Measurements from ENCODE around the gene DSG4.

DSG4 gene

DNA sequence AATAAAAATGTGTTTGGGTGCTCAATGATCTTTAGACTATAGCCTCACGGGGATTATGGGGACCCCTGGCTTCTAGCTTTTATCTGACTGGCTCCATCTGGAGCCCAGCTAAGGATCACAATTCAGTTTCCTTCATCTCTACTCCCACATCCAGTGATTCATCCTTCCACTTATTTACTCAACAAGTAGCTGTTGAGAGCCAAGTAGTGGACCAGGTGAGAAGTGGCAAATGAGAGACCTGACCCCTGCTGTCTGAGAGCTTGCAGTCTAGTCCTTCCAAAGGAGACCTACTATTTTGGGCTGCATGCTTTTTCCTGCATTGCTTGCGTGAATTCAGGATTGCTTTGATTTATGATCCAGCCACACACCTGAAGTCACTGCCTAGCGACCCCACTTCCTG lies 60.2 kb downstream of the DSG4 start:
- Histone ChIP-seq H3K9me3 (ENCODE audit: control insufficient read depth, insufficient read depth, low read length) (no peaks in the 10 kb centered on the region), H3K27me3 (ENCODE audit: control insufficient read depth, low read length) (no peaks in the 10 kb centered on the region), H3K4me1 (ENCODE audit: control insufficient read depth, low read length) (no peaks in the 10 kb centered on the region), H3K79me2 (ENCODE audit: control insufficient read depth, low read length) (no peaks in the 10 kb centered on the region), H3K27ac (ENCODE audit: low read depth, low read length) (no peak overlapping the region), H3F3A (ENCODE audit: control insufficient read depth, insufficient read depth) (no peaks in the 10 kb centered on the region), H3K4me3 (ENCODE audit: low read length) (no peak overlapping the region), H3K4me2 (ENCODE audit: low read length) (no peak overlapping the region), H3K36me3 (ENCODE audit: control insufficient read depth, low read length) (no peaks in the 10 kb centered on the region), H4K20me1 (ENCODE audit: control insufficient read depth, insufficient read depth, low read depth, low read length) (no peaks in the 10 kb centered on the region), H3K9me2 (replicated peaks; ENCODE audit: control insufficient read depth, low read length) (no peaks in the 10 kb centered on the region)
- TF ChIP-seq EZH2phosphoT487 (IDR thresholded peaks at IDR 0.05; ENCODE audit: borderline replicate concordance, low read length) = no peak
- TF ChIP-seq, protein P1, sequence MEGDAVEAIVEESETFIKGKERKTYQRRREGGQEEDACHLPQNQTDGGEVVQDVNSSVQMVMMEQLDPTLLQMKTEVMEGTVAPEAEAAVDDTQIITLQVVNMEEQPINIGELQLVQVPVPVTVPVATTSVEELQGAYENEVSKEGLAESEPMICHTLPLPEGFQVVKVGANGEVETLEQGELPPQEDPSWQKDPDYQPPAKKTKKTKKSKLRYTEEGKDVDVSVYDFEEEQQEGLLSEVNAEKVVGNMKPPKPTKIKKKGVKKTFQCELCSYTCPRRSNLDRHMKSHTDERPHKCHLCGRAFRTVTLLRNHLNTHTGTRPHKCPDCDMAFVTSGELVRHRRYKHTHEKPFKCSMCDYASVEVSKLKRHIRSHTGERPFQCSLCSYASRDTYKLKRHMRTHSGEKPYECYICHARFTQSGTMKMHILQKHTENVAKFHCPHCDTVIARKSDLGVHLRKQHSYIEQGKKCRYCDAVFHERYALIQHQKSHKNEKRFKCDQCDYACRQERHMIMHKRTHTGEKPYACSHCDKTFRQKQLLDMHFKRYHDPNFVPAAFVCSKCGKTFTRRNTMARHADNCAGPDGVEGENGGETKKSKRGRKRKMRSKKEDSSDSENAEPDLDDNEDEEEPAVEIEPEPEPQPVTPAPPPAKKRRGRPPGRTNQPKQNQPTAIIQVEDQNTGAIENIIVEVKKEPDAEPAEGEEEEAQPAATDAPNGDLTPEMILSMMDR (IDR thresholded peaks at IDR 0.05; ENCODE audit: low read depth, low read length, poor library complexity, severe bottlenecking) = no peak

DNA sequence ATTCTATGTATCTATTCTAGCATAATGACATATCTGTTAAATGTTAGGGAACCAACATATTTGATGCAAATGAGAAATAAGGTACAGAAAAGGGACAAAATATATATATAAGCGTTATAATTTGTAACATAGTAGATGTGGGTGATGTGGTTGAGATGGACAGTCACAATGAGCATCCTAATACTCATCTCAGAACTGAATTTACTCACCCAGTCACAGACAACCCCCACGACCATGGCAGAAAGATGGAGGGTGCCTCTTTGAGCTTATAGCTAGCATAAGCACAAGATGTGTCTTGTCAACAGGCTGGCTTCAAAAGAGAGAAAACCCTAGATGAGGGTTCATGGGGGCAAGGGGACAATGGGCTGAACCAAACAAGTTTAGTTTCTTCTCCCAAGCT lies 61.8 kb downstream of the DSG4 start:
- Histone ChIP-seq H4K20me1 (ENCODE audit: control insufficient read depth, insufficient read depth, low read depth, low read length) (no peaks in the 10 kb centered on the region), H3K9me3 (ENCODE audit: control insufficient read depth, insufficient read depth, low read length) (no peaks in the 10 kb centered on the region), H3K4me2 (ENCODE audit: low read length) (no peak overlapping the region), H3K27ac (ENCODE audit: low read depth, low read length) (no peak overlapping the region), H3K4me1 (ENCODE audit: control insufficient read depth, low read length) (no peaks in the 10 kb centered on the region), H3K36me3 (ENCODE audit: control insufficient read depth, low read length) (no peaks in the 10 kb centered on the region), H3K79me2 (ENCODE audit: control insufficient read depth, low read length) (no peaks in the 10 kb centered on the region), H3K9me2 (replicated peaks; ENCODE audit: control insufficient read depth, low read length) (no peaks in the 10 kb centered on the region), H3F3A (ENCODE audit: control insufficient read depth, insufficient read depth) (no peaks in the 10 kb centered on the region), H3K4me3 (ENCODE audit: low read length) (no peak overlapping the region), H3K27me3 (ENCODE audit: control insufficient read depth, low read length) (no peaks in the 10 kb centered on the region)
- TF ChIP-seq, protein P1 (IDR thresholded peaks at IDR 0.05; ENCODE audit: low read depth, low read length, poor library complexity, severe bottlenecking) = no peak
- no peak for TF ChIP-seq EZH2phosphoT487 (IDR thresholded peaks at IDR 0.05; ENCODE audit: borderline replicate concordance, low read length)

DNA sequence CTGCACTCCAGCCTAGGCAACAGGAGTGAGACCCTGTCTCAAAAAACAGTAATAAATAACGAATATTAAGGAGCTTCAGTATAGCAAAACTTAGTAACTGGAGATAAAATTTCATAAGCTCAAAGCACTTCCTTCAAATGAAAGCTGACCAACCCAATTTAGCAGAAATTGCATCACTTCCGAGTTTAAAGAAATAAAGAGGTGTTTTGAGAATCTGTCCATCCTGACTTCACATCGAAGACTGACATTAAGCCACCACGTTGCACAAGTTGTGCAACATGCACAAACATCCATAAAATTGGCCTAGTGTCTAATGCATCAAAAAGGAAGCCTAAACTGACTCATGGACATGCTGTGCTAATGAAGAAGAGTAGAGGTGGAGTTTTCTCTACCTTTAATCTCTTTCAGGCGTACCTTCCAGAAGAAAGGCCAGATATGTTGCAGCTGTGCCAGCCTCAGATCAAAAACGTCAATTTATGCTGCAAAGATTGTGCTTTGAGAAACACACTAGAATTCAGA lies 63.3 kb downstream of the DSG4 start:
- H3K36me3 ChIP-seq (ENCODE audit: control insufficient read depth, low read length) = no peaks in the 10 kb centered on the region
- H3K9me2 ChIP-seq (replicated peaks; ENCODE audit: control insufficient read depth, low read length) = no peaks in the 10 kb centered on the region

More for the DNA sequence above, 63.3 kb downstream of the DSG4 start:
- Histone ChIP-seq H3K9me3 (ENCODE audit: control insufficient read depth, insufficient read depth, low read length) (no peaks in the 10 kb centered on the region), H3K4me1 (ENCODE audit: control insufficient read depth, low read length) (no peaks in the 10 kb centered on the region), H3F3A (ENCODE audit: control insufficient read depth, insufficient read depth) (no peaks in the 10 kb centered on the region), H3K4me2 (ENCODE audit: low read length) (no peak overlapping the region), H3K79me2 (ENCODE audit: control insufficient read depth, low read length) (no peaks in the 10 kb centered on the region), H3K4me3 (ENCODE audit: low read length) (no peak overlapping the region), H3K27me3 (ENCODE audit: control insufficient read depth, low read length) (no peaks in the 10 kb centered on the region), H3K27ac (ENCODE audit: low read depth, low read length) (no peak overlapping the region), H4K20me1 (ENCODE audit: control insufficient read depth, insufficient read depth, low read depth, low read length) (no peaks in the 10 kb centered on the region)
- TF ChIP-seq, protein P1 (IDR thresholded peaks at IDR 0.05; ENCODE audit: low read depth, low read length, poor library complexity, severe bottlenecking) = no peak
- TF ChIP-seq EZH2phosphoT487 (IDR thresholded peaks at IDR 0.05; ENCODE audit: borderline replicate concordance, low read length) = no peak

Measured in DOHH2 (cell line).